Measurements from ENCODE around the gene ERN2.

Gene ERN2

GRCh38 chr16:23689442-23690187 is 23.4 kb downstream of the ERN2 start:
- no peak for DNase-seq (ENCODE audit: low read depth in 2 of 2)

GRCh38 chr16:23687034-23687808 is 25.8 kb downstream of the ERN2 start:
- no peak for DNase-seq (ENCODE audit: low read depth in 2 of 2)

GRCh38 chr16:23683487-23683886 is 29.5 kb downstream of the ERN2 start:
- no peak for DNase-seq (ENCODE audit: low read depth in 2 of 2)

- DNase-seq (ENCODE audit: low read depth in 2 of 2) = no peak
These were observed 30.8 kb downstream of the ERN2 start for GRCh38 chr16:23682181-23682580.

- DNase-seq (ENCODE audit: low read depth in 2 of 2) = no peak
These were observed 33.1 kb downstream of the ERN2 start for GRCh38 chr16:23679986-23680336.

- DNase-seq (ENCODE audit: low read depth in 2 of 2) = peak in 1 of 2 donors; percentile 22
These were observed 33.6 kb downstream of the ERN2 start for GRCh38 chr16:23679274-23679985.

GRCh38 chr16:23678430-23679273 is 34.4 kb downstream of the ERN2 start, which contains the start of gene PLK1:
Gene PLK1, plus strand, starts transcription at chr16:23678889. Its CDS starts 44 bp downstream, at chr16:23678933.
- DNase-seq (ENCODE audit: low read depth in 2 of 2) = peak; percentile 74 to 76

GRCh38 chr16:23676924-23677480 is 36.0 kb downstream of the ERN2 start:
- DNase-seq (ENCODE audit: low read depth in 2 of 2) = no peak

- no peak for DNase-seq (ENCODE audit: low read depth in 2 of 2)
These were observed 38.9 kb downstream of the ERN2 start for GRCh38 chr16:23673971-23674614.

- DNase-seq (ENCODE audit: low read depth in 2 of 2) = peak in 1 of 2 donors; percentile 40
These were observed 42.8 kb downstream of the ERN2 start for GRCh38 chr16:23670137-23670776.

GRCh38 chr16:23668873-23669272 is 44.1 kb downstream of the ERN2 start:
- no peak for DNase-seq (ENCODE audit: low read depth in 2 of 2)

GRCh38 chr16:23668225-23668624 is 44.8 kb downstream of the ERN2 start:
- no peak for DNase-seq (ENCODE audit: low read depth in 2 of 2)

GRCh38 chr16:23667355-23667659 is 45.7 kb downstream of the ERN2 start:
- DNase-seq (ENCODE audit: low read depth in 2 of 2) = no peak

- no peak for DNase-seq (ENCODE audit: low read depth in 2 of 2)
These were observed 46.3 kb downstream of the ERN2 start for GRCh38 chr16:23666571-23667354.

GRCh38 chr16:23663918-23664317 is 49.1 kb downstream of the ERN2 start:
- DNase-seq (ENCODE audit: low read depth in 2 of 2) = no peak

GRCh38 chr16:23651943-23652468 is 61.0 kb downstream of the ERN2 start:
- no peak for DNase-seq (ENCODE audit: low read depth in 2 of 2)

- DNase-seq (ENCODE audit: low read depth in 2 of 2) = no peak
These were observed 62.2 kb downstream of the ERN2 start for GRCh38 chr16:23650674-23651416.

GRCh38 chr16:23642246-23642774 is 70.7 kb downstream of the ERN2 start:
- DNase-seq (ENCODE audit: low read depth in 2 of 2) = no peak

Measured in stimulated activated CD8-positive, alpha-beta memory T cell treated with anti-CD3 and anti-CD28 coated beads, Interleukin-2, amount 100 ng/mL, for 48 hours (primary cell).